HG03103 (cell line): ENCODE measurements around the gene FBXL12.
"Not testable (repeated sequence)": the region's sequence is repeated elsewhere in the genome, so short reads cannot be mapped to it uniquely, and the experiment has no call there.

Experiments used
- ATAC-seq: cut with Tn5 transposase; IDR thresholded peaks from one replicate; pipeline ENCODE4 v1.9.1; 2021; ENCODE audit warnings: low read depth; ENCODE audit not compliant: unreplicated experiment

Gene FBXL12

DNA sequence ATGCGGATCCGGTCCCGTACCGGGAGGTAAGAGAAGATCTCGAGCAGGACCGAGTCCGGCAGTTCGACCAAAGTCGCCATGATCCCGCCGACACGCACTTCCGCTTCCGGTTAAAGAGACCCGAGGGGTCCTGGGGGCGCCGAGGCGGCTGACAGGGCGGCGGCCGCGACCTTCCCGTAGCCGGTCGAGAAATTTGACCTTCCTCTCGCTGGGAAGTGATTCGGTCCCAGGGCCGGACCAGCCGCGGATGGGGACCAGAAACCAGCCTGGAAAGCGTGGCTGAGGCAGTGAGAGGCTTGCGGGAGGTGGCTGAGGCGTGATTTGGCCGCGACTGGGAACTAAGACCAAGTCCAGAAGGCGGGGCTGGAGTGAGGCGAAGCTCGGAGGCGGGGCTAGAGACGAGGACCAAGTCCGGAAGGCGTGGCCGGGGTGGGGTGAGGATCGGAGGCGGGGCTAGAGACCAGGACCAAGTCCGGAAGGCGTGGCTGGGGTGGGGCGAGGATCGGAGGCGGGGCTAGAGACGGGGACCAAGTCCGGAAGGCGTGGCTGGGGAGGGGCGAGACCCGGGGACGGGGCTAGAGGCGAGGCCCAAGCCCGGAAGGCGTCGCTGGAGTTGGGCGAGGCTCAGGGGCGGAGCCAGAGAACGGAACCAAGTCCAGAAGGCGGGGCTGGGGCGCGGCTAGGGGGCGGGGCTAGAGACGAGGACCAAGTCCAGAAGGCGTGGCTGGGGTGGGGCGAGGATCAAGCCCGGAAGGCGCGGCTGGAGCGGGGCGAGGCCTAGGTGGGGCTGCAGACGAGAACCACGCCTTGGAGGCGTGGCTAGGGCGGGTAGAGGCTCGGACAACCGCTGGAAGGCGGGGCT lies at the start of gene FBXL12:
FBXL12 (minus strand) TSS at position 346 of the 862 bp plus-strand sequence; CDS start at position 80, 266 bp downstream.
- peak; percentile 77 for ATAC-seq

DNA sequence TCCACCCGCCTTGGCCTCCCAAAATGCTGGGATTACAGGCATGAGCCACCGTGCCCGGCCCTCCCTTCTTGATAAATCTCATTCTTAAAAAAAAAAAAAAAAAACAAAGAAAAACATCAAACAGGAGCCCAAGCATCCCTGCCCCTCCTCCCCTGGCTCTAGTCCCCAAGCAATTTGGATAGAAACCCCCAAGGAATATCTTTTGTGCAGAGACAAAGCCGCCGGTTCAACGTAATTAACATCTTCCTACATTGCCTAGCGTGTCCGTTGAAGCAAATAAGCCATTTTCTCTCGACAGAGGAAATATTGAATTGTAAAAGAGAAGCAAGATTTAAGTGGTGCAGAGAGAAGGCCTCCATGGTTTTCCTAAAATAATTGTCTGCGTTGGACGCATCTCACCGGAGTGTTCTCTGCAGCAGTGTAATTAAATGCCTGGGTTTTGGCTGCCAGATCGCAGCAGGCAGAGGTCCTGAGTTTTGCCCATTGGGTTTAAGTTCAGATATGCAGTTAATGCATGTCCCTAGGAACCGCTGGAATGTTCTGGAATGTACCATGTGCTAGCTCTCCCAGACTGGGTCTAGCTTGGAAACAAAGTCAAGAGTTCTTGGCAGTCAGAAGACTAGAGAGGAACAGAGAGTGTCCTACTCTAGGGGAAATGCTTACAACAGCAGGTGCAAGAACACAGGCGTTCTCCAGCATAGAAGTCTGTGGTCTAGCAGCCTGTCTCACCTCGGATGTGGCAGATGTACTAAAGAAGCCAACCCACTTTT lies 47.0 kb upstream of the FBXL12 start:
- ATAC-seq, result no peak

- ATAC-seq, result no peak
Measured at GRCh38 chr19:9863759-9864158, 44.9 kb upstream of the FBXL12 start.

DNA sequence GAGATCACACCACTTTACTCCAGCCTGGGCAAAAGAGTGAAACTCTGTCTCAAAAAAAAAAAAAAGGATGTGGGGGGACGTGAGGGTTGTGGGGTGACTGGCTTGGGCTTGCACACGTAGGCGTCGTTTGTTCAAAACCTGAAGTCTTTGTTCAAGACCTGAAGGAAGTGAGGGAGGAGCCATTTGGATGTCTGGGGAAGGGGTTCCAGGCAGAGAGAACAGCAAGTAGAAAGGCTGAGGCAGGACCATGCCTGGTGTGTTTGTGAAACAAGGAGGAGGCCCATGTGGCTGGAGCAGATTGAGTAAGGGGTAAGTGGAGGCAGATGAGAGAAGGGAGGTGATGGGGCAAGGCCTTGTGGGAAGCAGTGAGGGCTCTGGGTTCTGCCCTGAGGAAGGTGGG lies 44.1 kb upstream of the FBXL12 start:
- no peak for ATAC-seq

DNA sequence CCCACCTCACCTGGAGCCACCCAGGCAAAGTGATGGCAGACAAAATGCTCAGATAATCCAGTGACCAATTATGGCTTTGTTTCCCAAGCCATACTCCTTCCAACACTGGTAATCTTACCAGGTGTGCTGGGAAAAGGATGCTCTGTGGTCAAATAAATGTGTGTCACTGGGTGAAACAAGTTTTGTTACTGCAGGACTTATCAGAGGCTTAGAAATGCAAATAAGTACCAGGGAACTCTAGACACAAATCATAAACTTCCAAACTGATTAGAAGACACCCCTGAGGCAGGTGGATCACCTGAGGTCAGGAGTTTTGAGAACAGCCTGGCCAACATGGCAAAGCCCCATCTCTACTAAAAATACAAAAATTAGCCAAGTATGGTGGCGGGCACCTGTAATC lies 42.6 kb upstream of the FBXL12 start:
- ATAC-seq, result no peak

DNA sequence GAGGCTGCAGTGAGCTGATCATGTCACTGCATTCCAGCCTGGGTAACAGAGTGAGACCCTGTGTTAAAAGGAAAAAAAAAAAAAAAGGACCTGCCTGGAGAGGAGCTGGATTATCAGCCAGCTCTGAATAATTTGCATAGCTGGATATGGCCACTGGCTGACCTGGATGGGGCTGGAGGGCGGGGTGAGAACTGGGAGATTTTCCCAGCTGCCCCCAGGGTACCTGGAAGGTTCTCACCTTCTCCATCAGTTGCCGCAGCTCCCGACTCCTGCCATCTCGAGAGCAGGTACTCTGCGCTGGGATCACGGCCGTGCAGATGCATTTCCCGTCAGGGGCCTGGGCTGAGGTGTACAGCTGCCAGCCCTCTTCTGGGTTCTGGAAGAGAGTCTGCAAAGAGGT lies 41.5 kb upstream of the FBXL12 start:
- ATAC-seq, result no peak

- ATAC-seq, result no peak
Measured at GRCh38 chr19:9858766-9859165, 39.9 kb upstream of the FBXL12 start.

DNA sequence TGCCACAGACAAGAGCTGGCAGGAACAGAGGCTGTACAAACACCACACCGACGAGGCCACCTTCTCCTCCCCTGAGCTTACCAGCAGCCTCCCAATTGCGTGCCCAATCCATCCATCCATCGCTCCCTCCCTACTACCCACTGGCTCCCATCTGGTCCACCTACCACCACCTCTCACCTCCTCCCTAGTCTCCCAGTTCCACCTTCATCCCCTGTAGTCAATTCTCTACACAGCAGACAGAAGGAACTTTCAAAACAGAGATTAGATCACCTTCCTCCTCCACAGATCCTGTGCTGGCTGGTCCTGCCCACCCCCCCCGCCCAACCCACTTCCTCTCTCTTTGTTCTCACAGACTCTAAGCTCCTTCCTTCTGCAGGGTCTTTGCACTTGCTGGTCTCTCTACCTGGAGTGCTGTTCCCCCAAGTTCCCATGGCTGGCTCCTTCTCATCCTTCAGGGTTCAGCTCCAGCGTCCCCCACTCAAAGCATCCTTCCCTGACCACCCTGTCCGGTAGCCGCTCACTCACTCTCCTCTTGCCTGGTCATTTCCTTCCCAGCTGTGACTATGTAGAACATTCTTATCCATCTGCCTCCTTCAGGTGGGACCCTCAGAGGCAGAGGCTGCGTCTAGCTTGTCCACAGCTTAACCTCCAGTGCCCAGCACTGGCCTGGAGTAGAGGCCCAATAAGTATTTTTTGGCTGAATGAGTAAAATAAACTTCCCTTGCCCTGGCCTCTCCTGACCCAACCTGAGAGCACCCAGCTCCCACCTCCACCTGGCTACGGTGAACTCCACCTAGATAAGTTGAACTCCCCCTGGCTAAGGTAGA lies 39.3 kb upstream of the FBXL12 start:
- no peak for ATAC-seq

GRCh38 chr19:9857076-9857721 lies 38.3 kb upstream of the FBXL12 start:
- no peak for ATAC-seq

DNA sequence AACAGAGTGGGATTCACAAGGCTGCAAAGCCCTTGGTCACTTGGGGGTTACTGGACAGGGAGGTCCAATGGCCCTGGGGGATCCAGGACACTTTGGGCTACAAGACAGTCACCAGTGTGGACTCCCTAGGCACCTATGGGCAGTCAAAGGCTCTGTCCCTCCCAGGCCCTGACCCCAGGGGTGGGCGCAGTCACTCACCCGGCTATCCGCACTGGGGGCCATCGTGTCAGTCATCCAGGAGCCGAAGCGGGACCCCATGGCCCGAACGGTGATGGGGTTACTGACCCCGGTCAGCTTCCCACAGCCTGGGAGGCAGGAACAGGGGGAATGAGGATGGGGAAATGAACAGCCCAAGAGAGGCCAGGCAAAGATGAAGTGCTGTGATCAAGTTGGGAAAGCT lies 37.7 kb upstream of the FBXL12 start:
- no peak for ATAC-seq

DNA sequence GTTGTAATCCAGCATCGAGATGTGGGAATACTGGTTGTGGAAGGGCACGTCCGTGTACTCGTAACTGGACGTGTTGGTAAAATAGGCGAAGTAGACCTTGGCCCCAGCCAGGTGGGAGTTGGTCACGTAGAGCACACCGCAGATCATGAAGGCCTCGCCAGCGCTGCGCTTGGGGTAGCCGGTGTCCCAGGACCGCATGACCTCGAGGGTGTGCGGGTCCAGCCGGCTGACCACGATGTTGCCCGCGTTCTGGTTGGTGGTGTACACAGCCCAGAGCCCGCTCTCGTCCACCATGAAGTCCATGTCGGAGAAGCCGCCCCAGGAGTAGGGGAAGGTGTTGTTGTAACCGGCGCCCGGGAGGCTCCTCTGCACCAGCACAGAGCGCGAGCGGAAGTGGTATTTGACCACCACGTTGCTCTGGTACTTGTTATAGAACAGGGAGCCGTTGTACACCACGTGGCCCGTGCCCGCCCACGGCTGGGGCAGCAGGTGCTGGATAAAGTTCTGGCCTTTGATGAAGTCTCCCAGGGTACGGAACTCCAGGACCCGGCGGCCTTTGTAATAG lies 35.5 kb upstream of the FBXL12 start:
- no peak for ATAC-seq

- no peak for ATAC-seq
Measured at GRCh38 chr19:9850235-9850959, 31.5 kb upstream of the FBXL12 start.

GRCh38 chr19:9849791-9850190 lies 30.9 kb upstream of the FBXL12 start:
- no peak for ATAC-seq

DNA sequence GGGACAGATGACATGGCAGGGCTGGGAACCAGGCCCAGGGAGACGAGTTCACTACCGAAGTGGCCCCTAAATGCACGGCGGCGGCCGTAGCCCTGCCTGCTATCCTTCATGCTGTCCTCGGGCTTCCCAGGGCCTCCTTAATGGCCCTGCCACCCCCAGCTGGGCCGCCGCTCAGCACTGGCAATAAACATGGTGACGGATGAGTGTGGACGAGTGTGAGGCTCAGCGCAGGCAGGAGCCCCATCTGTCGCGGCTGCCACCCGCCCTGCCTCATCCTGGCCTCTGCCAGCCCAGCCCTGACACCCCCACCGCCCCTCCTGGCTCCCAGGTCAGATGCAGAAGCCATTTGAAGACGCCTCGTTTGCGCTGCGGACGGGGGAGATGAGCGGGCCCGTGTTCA lies 29.9 kb upstream of the FBXL12 start:
- ATAC-seq, result no peak

DNA sequence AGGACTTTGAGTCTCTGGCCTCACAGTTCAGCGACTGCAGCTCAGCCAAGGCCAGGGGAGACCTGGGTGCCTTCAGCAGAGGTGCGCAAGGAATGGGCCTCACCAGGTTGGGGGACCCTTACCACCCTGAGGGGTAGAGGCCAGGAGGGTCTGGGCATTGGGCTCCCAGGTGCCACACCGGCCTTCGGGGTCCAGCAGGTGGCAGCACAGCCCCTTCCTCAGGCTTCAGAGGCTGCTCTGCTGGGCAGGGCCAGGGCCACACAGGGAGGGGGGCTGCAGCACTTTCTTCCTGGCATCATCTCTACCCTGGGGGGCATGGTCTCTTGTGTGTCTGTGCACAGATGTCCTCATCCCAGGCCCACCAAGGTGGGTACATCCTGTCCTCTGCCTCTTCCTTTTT lies 29.2 kb upstream of the FBXL12 start:
- no peak for ATAC-seq

DNA sequence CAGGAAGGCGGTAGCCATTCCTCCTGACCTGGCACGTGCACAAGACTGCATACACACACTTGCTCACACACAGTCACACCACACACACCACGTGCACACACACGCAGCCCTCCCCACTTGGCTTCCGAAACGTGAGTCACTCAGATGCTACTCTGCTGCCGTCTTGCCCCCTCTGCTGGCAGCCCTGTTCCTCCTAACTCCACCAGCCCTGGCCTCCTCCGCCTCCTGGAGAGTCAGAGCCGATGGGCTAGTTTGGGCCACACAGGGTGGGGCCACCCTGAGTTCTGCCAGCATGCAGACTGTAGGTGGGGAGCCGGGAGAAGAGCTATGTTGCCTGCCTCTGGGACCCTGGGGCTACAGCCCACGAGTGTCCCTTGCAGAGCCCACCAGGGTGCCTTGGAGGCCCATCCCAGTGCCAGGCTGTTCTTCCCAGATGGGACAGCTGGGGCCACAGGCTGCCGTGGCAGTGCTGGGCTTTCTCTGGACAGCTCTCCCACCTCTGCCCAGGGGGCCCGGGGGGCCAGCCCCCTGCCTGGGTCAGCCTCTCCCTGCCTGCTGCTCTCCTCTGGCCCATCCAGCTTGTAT lies 28.3 kb upstream of the FBXL12 start:
- ATAC-seq, result no peak

DNA sequence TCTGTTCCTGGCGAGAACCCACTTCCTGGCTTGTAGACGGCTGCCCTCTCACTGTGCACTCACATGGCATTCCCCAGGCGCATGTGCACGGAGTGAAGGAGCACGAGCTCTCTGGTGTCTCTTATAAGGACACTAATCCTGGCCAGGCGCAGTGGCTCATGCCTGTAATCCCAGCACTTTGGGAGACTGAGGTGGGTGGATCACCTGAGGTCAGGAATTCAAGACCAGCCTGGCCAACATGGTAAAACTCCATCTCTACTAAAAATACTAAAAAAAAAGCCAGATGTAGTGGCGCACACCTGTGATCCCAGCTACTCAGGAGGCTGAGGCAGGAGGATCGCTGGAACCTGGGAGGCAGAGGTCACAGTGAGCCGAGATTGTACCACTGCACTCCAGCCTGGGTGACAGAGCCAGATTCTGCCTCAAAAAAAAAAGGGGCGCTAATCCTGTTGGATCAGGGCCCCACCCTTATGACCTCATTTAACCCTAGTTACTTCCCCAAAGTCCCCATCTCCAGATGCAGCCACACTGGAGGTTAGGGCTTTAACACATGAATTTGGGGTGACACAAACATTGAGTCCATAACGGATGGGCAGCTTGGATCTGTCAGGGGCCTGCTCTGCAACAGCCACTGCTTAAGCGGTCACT lies 24.9 kb upstream of the FBXL12 start:
- ATAC-seq, result not testable (repeated sequence)

- no peak for ATAC-seq
Measured at GRCh38 chr19:9842834-9843625, 24.2 kb upstream of the FBXL12 start.
